Panc1 (cell line): Measurements from ENCODE around the gene SAMD14.

Experiments used
- CTCF ChIP-seq: fragments of 450-650 bp; IDR thresholded peaks from 2 replicates; pipeline ENCODE4 v1.5.1; 2017; ENCODE audit warnings: mild to moderate bottlenecking
- POLR2AphosphoS5 ChIP-seq: IDR thresholded peaks from 2 replicates; pipeline ENCODE4 v1.6.1; 2012; ENCODE audit warnings: mild to moderate bottlenecking, low read depth, low read length, moderate library complexity

- TF ChIP-seq CTCF, result no peak
- TF ChIP-seq POLR2AphosphoS5, result no peak
Observed at GRCh38 chr17:50096758-50097157, 33.2 kb downstream of the SAMD14 start.
